Activated naive CD8-positive, alpha-beta T cell treated with anti-CD3 and anti-CD28 coated beads, Interleukin-2, amount 10 ng/mL, durations not matched to agents 7 days and 5 days (primary cell): ENCODE data around the gene ENTREP3. TPM values are rescaled to one million over a fixed set of nuclear protein-coding genes. Genes with fewer than 3 reads are reported as not detected.
"Not testable (repeated sequence)": the region's sequence is repeated elsewhere in the genome, so short reads cannot be mapped to it uniquely, and the experiment has no call there.

Source experiments
- ATAC-seq: fragments of 150-1000 bp; cut with Tn5 transposase; one replicate; pipeline ENCODE4 v1.10.0; 2021; ENCODE audit warnings: low read depth, moderate library complexity
- POLR2A ChIA-PET: fragments of 350-600 bp; sonication (Branson Sonifier 250); formaldehyde crosslinking; loops from one replicate; lab custom pipeline; 2021; ENCODE audit warnings: antibody characterized with exemption; lab: Charles Lee
- DNase-seq: peaks from one replicate; pipeline ENCODE4 v3.0.0; 2021
- H3K27ac Mint-ChIP-seq: one replicate; pipeline ENCODE4 v1.8.0; 2022; ENCODE audit warnings: mild to moderate bottlenecking, mixed read lengths
- H3K27me3 Mint-ChIP-seq: one replicate; pipeline ENCODE4 v1.8.0; 2022; ENCODE audit warnings: mild to moderate bottlenecking, moderate library complexity, mixed read lengths
- H3K36me3 Mint-ChIP-seq: one replicate; pipeline ENCODE4 v1.8.0; 2021; ENCODE audit warnings: mild to moderate bottlenecking, mixed read lengths
- H3K4me1 Mint-ChIP-seq: one replicate; pipeline ENCODE4 v1.8.0; 2021; ENCODE audit warnings: mixed read lengths
- H3K4me3 Mint-ChIP-seq: one replicate; pipeline ENCODE4 v1.8.0; 2022; ENCODE audit warnings: mild to moderate bottlenecking, moderate library complexity, mixed read lengths
- H3K9me3 Mint-ChIP-seq: one replicate; pipeline ENCODE4 v1.8.0; 2021; ENCODE audit warnings: mixed read lengths
- total RNA-seq, 2 experiments: library from RNA; stranded (reverse); gene quantifications; one replicate each; pipeline ENCODE4 v1.2.3, GENCODE V29; 2021

ENTREP3 gene
- total RNA-seq, 2 experiments from 2014 or later, result 26.0 to 29.4 TPM

DNA sequence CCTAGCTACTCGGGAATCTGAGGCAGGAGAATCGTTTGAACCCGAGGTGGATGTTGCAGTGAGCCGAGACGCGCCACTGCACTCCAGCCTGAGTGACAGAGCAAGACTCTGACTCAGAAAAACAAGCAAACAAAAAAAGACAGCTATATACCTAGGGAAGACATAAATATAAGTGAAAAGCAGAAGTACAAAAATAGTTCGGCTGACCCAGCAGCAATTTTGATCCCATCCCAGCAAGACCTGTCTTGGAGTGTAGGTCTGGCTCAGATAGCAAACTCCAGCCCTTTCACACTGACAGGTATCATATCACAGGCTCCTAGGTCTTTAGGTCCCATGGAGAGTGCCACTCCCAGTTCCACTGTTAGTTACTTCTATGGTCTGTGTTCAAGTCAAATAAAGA lies 32.2 kb downstream of the ENTREP3 start:
- no peak for ATAC-seq
- peaks cover 13% of the 10 kb centered on the region for H3K36me3 Mint-ChIP-seq
- no peak overlapping the region for H3K4me3 Mint-ChIP-seq
- H3K27ac Mint-ChIP-seq, result no peak overlapping the region
- DNase-seq, result no peak
- H3K9me3 Mint-ChIP-seq, result no peaks in the 10 kb centered on the region
- H3K27me3 Mint-ChIP-seq, result no peaks in the 10 kb centered on the region
- POLR2A ChIA-PET, result interaction anchor here (0.6 to 3.0 kb wide), 3 partner anchors 14 to 49 kb away, joined by 3 to 15 read pairs (median 3); partner anchors contain the start of genes MTX1 and THBS3
- H3K4me1 Mint-ChIP-seq, result peaks cover 36% of the 10 kb centered on the region

- ATAC-seq, H3K27me3 Mint-ChIP-seq, H3K36me3 Mint-ChIP-seq, H3K9me3 Mint-ChIP-seq, H3K4me3 Mint-ChIP-seq, DNase-seq: not testable (repeated sequence)
- H3K27ac Mint-ChIP-seq, result peak overlapping the region; percentile 91
- POLR2A ChIA-PET, result interaction anchor here (2.9 kb wide), 1 partner anchor 12 kb away, joined by 17 read pairs; the partner anchor contains the start of genes MTX1 and THBS3
- peaks cover 23% of the 10 kb centered on the region for H3K4me1 Mint-ChIP-seq
Measured at GRCh38 chr1:155220211-155220965, 34.9 kb downstream of the ENTREP3 start.

DNA sequence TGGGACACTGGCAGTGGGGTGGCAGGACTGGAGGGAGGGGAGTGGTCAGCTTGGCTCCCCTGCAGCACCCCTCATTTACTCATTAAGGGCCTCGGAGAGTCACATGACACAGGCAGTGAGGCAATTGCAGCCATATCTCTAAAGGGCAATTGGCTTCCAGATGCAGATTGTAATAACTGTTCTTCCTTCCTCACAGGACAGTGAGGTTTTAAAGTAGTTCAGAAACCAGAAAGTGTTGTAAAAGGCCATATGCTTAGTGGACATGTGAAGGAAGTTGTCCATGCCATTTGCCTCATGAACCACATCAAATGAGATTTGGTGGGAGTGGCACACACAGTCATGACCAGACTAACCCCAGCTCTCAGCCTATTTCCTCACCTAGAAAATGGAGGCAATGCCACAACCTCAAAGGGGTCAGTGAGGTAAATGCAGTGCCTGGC lies 35.7 kb downstream of the ENTREP3 start:
- ATAC-seq, result peak; percentile 40
- peak overlapping the region; percentile 68 for H3K4me3 Mint-ChIP-seq

DNA sequence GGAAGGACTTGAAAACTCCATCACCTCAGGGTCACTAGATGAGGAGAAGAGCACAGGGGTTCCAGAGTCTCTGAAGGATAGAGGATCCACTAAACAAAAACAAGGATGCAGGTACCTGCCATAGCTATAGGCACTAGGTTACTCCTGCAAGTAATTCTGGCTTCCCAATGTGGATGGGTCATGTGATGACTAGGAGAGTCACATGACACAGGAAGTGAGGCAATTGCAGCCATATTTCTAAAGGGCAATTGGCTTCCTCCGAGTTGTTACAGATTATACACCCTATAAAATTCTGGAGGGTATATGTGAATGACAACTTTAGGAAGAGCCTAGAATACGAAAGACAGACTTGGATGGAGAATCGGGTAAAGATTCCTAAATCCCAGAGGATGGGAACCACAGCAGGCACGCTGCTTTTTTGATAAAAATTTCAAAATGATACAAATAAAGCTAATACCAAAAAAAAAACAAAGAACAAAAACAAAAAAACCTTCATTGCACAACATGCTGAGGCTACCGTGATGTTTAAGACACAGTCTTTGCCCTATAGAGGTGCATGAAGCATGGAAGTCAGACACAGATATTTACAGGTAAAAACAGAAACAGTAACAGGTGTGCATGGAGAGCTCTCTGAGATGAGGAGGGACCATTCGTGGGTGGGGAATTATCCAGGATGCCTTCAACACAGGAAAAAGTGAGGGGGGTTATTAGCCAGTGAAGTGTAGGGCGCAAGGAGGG lies 36.3 kb downstream of the ENTREP3 start:
- peaks cover 9% of the 10 kb centered on the region for H3K36me3 Mint-ChIP-seq
- ATAC-seq, result no peak
- H3K4me1 Mint-ChIP-seq, result peaks cover 24% of the 10 kb centered on the region
- POLR2A ChIA-PET, result interaction anchor here (0.5 to 2.9 kb wide), 4 partner anchors 11 to 62 kb away, joined by 4 to 17 read pairs (median 9); partner anchors contain the start of genes MTX1 and THBS3
- peak overlapping the region; percentile 91 for H3K27ac Mint-ChIP-seq
- H3K9me3 Mint-ChIP-seq, result no peaks in the 10 kb centered on the region
- no peaks in the 10 kb centered on the region for H3K27me3 Mint-ChIP-seq
- DNase-seq, result no peak
- H3K4me3 Mint-ChIP-seq, result peak overlapping the region; percentile 68

More for the DNA sequence above, 35.7 kb downstream of the ENTREP3 start:
- no peaks in the 10 kb centered on the region for H3K27me3 Mint-ChIP-seq
- H3K9me3 Mint-ChIP-seq, result no peaks in the 10 kb centered on the region
- peaks cover 24% of the 10 kb centered on the region for H3K4me1 Mint-ChIP-seq
- POLR2A ChIA-PET, result interaction anchor here (0.5 to 2.9 kb wide), 4 partner anchors 12 to 61 kb away, joined by 4 to 17 read pairs (median 9); partner anchors contain the start of genes MTX1 and THBS3
- peak overlapping the region; percentile 91 for H3K27ac Mint-ChIP-seq
- peaks cover 9% of the 10 kb centered on the region for H3K36me3 Mint-ChIP-seq
- no peak for DNase-seq

GRCh38 chr1:155214702-155215101 lies 40.6 kb downstream of the ENTREP3 start:
- DNase-seq, H3K4me3 Mint-ChIP-seq, H3K9me3 Mint-ChIP-seq, POLR2A ChIA-PET, H3K27ac Mint-ChIP-seq, H3K36me3 Mint-ChIP-seq, H3K27me3 Mint-ChIP-seq: not testable (repeated sequence)
- ATAC-seq, result peak; percentile 20
- peaks cover 19% of the 10 kb centered on the region for H3K4me1 Mint-ChIP-seq

DNA sequence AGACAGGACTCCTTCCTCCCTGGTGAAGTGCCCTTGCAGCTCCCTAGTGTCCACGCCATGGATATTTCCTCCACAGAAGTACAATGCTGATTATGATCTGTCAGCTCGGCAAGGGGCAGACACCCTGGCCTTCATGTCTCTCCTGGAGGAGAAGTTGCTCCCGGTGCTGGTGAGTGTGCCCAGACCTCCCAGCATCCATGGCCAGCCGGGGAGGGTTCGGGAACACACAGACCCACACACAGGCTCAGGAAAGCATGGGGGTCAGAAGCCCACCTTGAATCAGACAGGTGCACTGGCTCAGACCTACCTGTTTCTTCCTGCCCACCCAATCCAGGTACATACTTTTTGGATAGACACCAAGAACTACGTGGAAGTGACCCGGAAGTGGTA lies 43.2 kb downstream of the ENTREP3 start:
- ATAC-seq, H3K36me3 Mint-ChIP-seq, H3K27ac Mint-ChIP-seq, POLR2A ChIA-PET, H3K27me3 Mint-ChIP-seq, H3K9me3 Mint-ChIP-seq, DNase-seq, H3K4me3 Mint-ChIP-seq: not testable (repeated sequence)
- peaks cover 22% of the 10 kb centered on the region for H3K4me1 Mint-ChIP-seq

GRCh38 chr1:155211381-155212050 lies 43.8 kb downstream of the ENTREP3 start:
- H3K4me3 Mint-ChIP-seq, H3K36me3 Mint-ChIP-seq, POLR2A ChIA-PET, ATAC-seq, H3K9me3 Mint-ChIP-seq, H3K27ac Mint-ChIP-seq, H3K27me3 Mint-ChIP-seq, DNase-seq: not testable (repeated sequence)
- peaks cover 26% of the 10 kb centered on the region for H3K4me1 Mint-ChIP-seq

DNA sequence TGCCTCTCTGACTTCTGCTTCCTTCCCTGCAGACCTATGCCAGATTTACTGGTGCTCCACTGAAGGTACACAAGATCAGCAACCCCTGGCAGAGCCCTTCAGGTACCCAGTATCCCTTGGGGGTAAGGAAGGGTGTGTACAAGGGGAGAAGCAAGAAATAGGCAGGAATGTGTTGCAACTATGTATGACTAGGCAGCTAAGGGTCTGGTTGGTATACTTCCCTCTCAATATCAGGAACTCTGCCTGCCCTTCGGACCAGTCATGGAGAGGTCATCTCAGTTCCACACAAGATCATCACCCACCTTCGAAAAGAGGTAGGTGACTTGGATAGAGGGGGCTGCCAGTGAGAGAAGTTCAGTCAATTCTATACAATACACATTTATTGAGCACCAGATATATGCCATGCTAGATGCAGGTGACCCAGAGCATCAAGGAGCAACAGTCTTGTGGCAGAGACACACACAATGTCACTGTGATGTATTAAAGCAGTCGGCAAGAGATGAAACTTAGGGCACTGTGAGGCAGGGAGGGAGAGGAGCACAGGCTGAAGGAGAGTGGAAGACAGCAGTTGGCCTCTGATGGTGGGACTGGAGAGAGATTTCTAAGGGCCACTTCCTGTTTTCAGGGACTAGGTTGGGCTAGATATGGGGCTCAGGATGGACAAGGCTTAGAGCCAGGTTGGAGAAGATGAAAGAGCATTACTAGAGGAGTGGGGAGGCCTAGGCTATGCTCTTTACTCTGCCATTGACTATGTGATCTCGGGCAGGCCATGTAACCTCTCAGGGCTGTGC lies 44.8 kb downstream of the ENTREP3 start:
- Mint-ChIP-seq H3K36me3 (no peaks in the 10 kb centered on the region), H3K9me3 (no peaks in the 10 kb centered on the region), H3K27me3 (no peaks in the 10 kb centered on the region), H3K4me1 (peaks cover 26% of the 10 kb centered on the region), H3K27ac (peak overlapping the region; percentile 5), H3K4me3 (peak overlapping the region; percentile 33)
- DNase-seq, result no peak
- no peak for ATAC-seq
- POLR2A ChIA-PET, result interaction anchor here (1.8 kb wide), 1 partner anchor 33 kb away, joined by 8 read pairs; no protein-coding TSS in a partner anchor

GRCh38 chr1:155209312-155209721 lies 46.0 kb downstream of the ENTREP3 start:
- peaks cover 25% of the 10 kb centered on the region for H3K4me1 Mint-ChIP-seq
- no peaks in the 10 kb centered on the region for H3K9me3 Mint-ChIP-seq
- POLR2A ChIA-PET, result interaction anchor here (1.1 to 3.7 kb wide), 9 partner anchors 9 to 41 kb away, joined by 3 to 65 read pairs (median 8); partner anchors contain the start of genes KRTCAP2 and TRIM46
- no peaks in the 10 kb centered on the region for H3K36me3 Mint-ChIP-seq
- H3K4me3 Mint-ChIP-seq, result peak overlapping the region; percentile 90
- H3K27me3 Mint-ChIP-seq, result no peaks in the 10 kb centered on the region
- ATAC-seq (no peak), DNase-seq (no peak)
- peak overlapping the region; percentile 90 for H3K27ac Mint-ChIP-seq

DNA sequence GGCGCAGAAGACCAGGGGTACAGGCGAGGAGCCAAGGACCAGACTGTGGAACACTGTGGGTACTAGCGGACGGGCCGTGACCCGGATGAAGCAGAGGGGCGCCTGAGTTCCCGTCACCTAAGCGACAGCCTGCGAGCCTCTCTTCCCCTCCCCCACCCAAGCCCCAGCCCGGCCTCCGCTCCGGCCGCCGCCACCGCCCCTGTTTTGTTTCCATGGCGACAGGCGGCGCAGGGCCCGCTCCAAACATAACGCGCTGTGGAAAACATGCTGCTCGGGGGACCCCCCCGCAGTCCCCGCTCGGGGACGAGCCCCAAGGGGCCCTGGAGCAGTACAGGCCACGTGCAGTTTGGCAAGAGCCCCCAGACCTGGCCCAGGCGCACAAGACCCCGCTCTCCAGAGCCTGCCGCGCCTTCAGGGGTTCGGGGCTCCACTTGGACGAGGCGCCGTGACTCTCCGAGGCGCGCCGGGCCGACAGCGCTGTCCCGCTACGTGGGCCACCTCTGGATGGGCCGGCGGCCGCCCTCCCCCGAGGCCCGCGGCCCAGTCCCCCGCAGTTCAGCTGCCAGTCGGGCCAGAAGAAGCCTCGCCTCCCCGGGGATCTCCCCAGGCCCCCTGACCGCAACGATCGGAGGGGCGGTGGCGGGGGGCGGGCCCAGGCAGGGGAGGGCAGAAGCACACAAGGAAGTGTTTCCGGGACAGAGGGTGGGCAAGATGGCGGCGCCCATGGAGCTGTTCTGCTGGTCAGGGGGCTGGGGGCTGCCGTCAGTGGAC lies 46.6 kb downstream of the ENTREP3 start, which contains the start of gene MTX1:
TSS of gene MTX1 (plus strand) at position 155 of the 771 bp plus-strand sequence. CDS start at position 265, 110 bp downstream.
- Mint-ChIP-seq H3K4me1 (peaks cover 25% of the 10 kb centered on the region), H3K27me3 (no peaks in the 10 kb centered on the region), H3K4me3 (peak within 1 kb of the TSS; percentile 90), H3K36me3 (no peaks in the 10 kb centered on the region), H3K27ac (peak within 1 kb of the TSS; percentile 90), H3K9me3 (no peaks in the 10 kb centered on the region)
- POLR2A ChIA-PET, result interaction anchor here (1.1 to 3.7 kb wide), 9 partner anchors 10 to 42 kb away, joined by 3 to 65 read pairs (median 8); partner anchors contain the start of genes KRTCAP2 and TRIM46
- peak; percentile 89 for DNase-seq
- peak; percentile 74 for ATAC-seq

GRCh38 chr1:155207806-155208540 lies 47.3 kb downstream of the ENTREP3 start, which contains the start of gene THBS3:
Gene THBS3, minus strand, starts transcription at chr1:155207897. Its CDS starts 21 bp downstream, at chr1:155207876.
- Mint-ChIP-seq H3K36me3 (no peaks in the 10 kb centered on the region), H3K9me3 (no peaks in the 10 kb centered on the region), H3K27ac (peak within 1 kb of the TSS; percentile 90), H3K27me3 (no peaks in the 10 kb centered on the region), H3K4me3 (peak within 1 kb of the TSS; percentile 90), H3K4me1 (peaks cover 25% of the 10 kb centered on the region)
- DNase-seq (no peak), ATAC-seq (no peak)
- POLR2A ChIA-PET, result interaction anchor here (0.6 to 3.7 kb wide), 7 partner anchors 11 to 65 kb away, joined by 3 to 65 read pairs (median 17); partner anchors contain the start of genes CLK2, KRTCAP2 and TRIM46
